Measurements from ENCODE around the gene F8.
"Not testable (repeated sequence)": the region's sequence is repeated elsewhere in the genome, so short reads cannot be mapped to it uniquely, and the experiment has no call there.

F8 gene

DNA sequence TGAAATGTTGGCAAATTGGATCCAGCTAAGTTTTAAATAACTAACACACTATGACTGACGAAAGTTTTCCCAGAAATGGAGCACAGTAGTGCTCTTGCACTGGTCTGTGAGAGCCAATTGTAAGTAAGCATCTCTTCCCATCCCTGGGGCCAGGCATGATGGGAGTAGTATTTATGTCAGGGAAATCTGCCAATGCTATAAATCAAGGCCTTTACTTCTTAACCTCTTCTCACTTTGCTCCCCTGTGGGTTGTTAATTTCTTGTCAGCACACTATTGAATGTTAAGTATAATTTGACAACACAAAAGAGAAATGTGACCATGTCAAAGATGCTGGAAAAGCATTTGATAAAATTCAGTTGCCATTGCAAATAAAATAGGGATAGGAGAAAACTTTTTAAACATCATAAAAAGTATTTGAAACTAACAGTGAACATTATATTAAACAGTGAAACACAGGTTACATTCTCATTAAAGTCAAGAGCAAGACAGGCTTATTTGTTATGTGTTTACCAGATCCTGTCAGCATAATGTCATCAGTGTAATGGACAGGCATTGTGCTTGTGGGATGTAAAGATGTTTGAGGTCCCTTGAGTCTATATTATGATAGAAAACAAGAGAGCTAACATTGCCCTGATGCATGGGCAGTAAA is 131.4 kb downstream of the F8 start:
- no peak for TF ChIP-seq EZH2 (IDR thresholded peaks at IDR 0.05; ENCODE audit: borderline replicate concordance, low read length)
- TF ChIP-seq, protein P1, sequence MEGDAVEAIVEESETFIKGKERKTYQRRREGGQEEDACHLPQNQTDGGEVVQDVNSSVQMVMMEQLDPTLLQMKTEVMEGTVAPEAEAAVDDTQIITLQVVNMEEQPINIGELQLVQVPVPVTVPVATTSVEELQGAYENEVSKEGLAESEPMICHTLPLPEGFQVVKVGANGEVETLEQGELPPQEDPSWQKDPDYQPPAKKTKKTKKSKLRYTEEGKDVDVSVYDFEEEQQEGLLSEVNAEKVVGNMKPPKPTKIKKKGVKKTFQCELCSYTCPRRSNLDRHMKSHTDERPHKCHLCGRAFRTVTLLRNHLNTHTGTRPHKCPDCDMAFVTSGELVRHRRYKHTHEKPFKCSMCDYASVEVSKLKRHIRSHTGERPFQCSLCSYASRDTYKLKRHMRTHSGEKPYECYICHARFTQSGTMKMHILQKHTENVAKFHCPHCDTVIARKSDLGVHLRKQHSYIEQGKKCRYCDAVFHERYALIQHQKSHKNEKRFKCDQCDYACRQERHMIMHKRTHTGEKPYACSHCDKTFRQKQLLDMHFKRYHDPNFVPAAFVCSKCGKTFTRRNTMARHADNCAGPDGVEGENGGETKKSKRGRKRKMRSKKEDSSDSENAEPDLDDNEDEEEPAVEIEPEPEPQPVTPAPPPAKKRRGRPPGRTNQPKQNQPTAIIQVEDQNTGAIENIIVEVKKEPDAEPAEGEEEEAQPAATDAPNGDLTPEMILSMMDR (IDR thresholded peaks at IDR 0.05; ENCODE audit: low read length): no peak
- no peaks in the 10 kb centered on the region for H3K27me3 ChIP-seq (ENCODE audit: insufficient read depth, low read length)
- H3K27ac ChIP-seq (ENCODE audit: low read depth, low read length, poor library complexity, severe bottlenecking): no peak overlapping the region

DNA sequence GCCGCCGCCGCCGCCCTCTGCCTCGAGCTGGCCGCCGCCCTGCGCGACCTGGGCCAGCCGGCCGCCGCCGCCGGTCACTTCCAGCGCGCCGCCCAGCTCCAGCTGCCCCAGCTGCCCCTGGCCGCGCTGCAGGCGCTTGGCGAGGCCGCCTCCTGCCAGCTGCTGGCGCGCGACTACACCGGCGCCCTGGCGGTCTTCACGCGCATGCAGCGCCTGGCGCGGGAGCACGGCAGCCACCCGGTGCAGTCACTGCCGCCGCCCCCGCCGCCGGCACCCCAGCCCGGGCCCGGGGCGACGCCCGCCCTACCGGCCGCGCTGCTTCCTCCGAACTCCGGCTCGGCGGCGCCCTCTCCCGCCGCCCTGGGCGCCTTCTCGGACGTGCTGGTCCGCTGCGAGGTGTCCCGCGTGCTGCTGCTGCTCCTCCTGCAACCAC is 135.7 kb downstream of the F8 start:
- H3K27ac ChIP-seq (ENCODE audit: low read depth, low read length, poor library complexity, severe bottlenecking); H3K9ac ChIP-seq (ENCODE audit: low read length); H4K20me1 ChIP-seq (ENCODE audit: insufficient read depth, low read length); H3K9me3 ChIP-seq (ENCODE audit: low read length); H3K4me2 ChIP-seq (ENCODE audit: low read length); H3K36me3 ChIP-seq (ENCODE audit: insufficient read depth, low read length); H3K79me2 ChIP-seq (ENCODE audit: insufficient read depth, low read length); H2AFZ ChIP-seq (ENCODE audit: low read length); H3K4me3 ChIP-seq (ENCODE audit: low read depth, low read length, poor library complexity, severe bottlenecking); H3K4me1 ChIP-seq (ENCODE audit: insufficient read depth, low read length, severe bottlenecking); H3K27me3 ChIP-seq (ENCODE audit: insufficient read depth, low read length); H3K9me2 ChIP-seq (ENCODE audit: low read depth, low read length); H3F3A ChIP-seq (ENCODE audit: insufficient read depth, low read length): not testable (repeated sequence)

More for the DNA sequence above, 131.4 kb downstream of the F8 start:
- Histone ChIP-seq H3F3A (ENCODE audit: insufficient read depth, low read length) (no peaks in the 10 kb centered on the region), H3K79me2 (ENCODE audit: insufficient read depth, low read length) (no peaks in the 10 kb centered on the region), H3K4me2 (ENCODE audit: low read length) (no peak overlapping the region), H3K9me3 (ENCODE audit: low read length) (no peaks in the 10 kb centered on the region), H2AFZ (ENCODE audit: low read length) (no peak overlapping the region), H3K9ac (ENCODE audit: low read length) (no peak overlapping the region), H3K36me3 (ENCODE audit: insufficient read depth, low read length) (no peaks in the 10 kb centered on the region), H3K4me3 (ENCODE audit: low read depth, low read length, poor library complexity, severe bottlenecking) (no peak overlapping the region), H3K9me2 (ENCODE audit: low read depth, low read length) (no peaks in the 10 kb centered on the region), H3K4me1 (ENCODE audit: insufficient read depth, low read length, severe bottlenecking) (no peaks in the 10 kb centered on the region), H4K20me1 (ENCODE audit: insufficient read depth, low read length) (no peaks in the 10 kb centered on the region)

DNA sequence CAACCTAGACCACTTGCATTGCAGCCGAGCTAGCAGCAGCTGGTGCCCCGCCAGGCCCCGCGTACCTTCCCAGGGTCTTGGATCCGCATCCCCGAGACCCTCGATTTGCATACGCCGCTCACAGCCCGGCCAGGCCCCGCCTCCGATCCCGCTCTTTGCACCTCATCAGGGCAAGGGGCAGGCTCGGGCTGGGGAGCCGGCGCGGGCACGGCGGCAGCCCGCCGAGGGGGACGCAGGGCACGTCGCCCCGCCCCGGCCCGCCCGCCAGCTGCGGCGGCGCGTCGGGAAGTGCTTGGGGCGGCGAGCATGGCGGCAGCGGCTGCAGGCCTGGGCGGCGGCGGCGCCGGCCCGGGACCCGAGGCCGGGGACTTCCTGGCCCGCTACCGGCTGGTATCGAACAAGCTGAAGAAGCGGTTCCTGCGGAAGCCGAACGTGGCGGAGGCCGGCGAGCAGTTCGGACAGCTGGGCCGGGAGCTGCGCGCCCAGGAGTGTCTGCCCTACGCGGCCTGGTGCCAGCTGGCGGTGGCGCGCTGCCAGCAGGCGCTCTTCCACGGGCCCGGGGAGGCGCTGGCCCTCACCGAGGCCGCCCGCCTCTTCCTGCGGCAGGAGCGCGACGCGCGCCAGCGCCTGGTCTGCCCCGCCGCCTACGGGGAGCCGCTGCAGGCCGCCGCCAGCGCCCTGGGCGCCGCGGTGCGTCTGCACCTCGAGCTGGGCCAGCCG is 136.3 kb downstream of the F8 start, which contains the start of gene F8A1:
Gene F8A1 (plus strand): TSS at position 287 of the 720 bp plus-strand sequence. CDS start 20 bp downstream, at position 307.
- H3K27me3 ChIP-seq (ENCODE audit: insufficient read depth, low read length); H3K9ac ChIP-seq (ENCODE audit: low read length); H3K27ac ChIP-seq (ENCODE audit: low read depth, low read length, poor library complexity, severe bottlenecking); H3K9me2 ChIP-seq (ENCODE audit: low read depth, low read length); H3K79me2 ChIP-seq (ENCODE audit: insufficient read depth, low read length); H3K4me1 ChIP-seq (ENCODE audit: insufficient read depth, low read length, severe bottlenecking); H3K9me3 ChIP-seq (ENCODE audit: low read length); H3K4me2 ChIP-seq (ENCODE audit: low read length); H3F3A ChIP-seq (ENCODE audit: insufficient read depth, low read length); H3K36me3 ChIP-seq (ENCODE audit: insufficient read depth, low read length); H4K20me1 ChIP-seq (ENCODE audit: insufficient read depth, low read length); H2AFZ ChIP-seq (ENCODE audit: low read length): not testable (repeated sequence)
- H3K4me3 ChIP-seq (ENCODE audit: low read depth, low read length, poor library complexity, severe bottlenecking): peak within 1 kb of the TSS; percentile 38

- H3F3A ChIP-seq (ENCODE audit: insufficient read depth, low read length); H3K9ac ChIP-seq (ENCODE audit: low read length); H3K79me2 ChIP-seq (ENCODE audit: insufficient read depth, low read length); H3K4me2 ChIP-seq (ENCODE audit: low read length); H3K4me3 ChIP-seq (ENCODE audit: low read depth, low read length, poor library complexity, severe bottlenecking); H3K9me2 ChIP-seq (ENCODE audit: low read depth, low read length); H3K27me3 ChIP-seq (ENCODE audit: insufficient read depth, low read length); H3K4me1 ChIP-seq (ENCODE audit: insufficient read depth, low read length, severe bottlenecking); H3K9me3 ChIP-seq (ENCODE audit: low read length); H2AFZ ChIP-seq (ENCODE audit: low read length); H3K27ac ChIP-seq (ENCODE audit: low read depth, low read length, poor library complexity, severe bottlenecking); H4K20me1 ChIP-seq (ENCODE audit: insufficient read depth, low read length); H3K36me3 ChIP-seq (ENCODE audit: insufficient read depth, low read length): not testable (repeated sequence)
Observed at GRCh38 chrX:154885549-154885948, 137.0 kb downstream of the F8 start.

GRCh38 chrX:154885057-154885456 is 137.5 kb downstream of the F8 start:
- not testable (repeated sequence) for H3K36me3 ChIP-seq (ENCODE audit: insufficient read depth, low read length); H3K27ac ChIP-seq (ENCODE audit: low read depth, low read length, poor library complexity, severe bottlenecking); H3F3A ChIP-seq (ENCODE audit: insufficient read depth, low read length); H3K9me2 ChIP-seq (ENCODE audit: low read depth, low read length); H3K9me3 ChIP-seq (ENCODE audit: low read length); H3K9ac ChIP-seq (ENCODE audit: low read length); H3K79me2 ChIP-seq (ENCODE audit: insufficient read depth, low read length); H3K4me1 ChIP-seq (ENCODE audit: insufficient read depth, low read length, severe bottlenecking); H3K4me2 ChIP-seq (ENCODE audit: low read length); H3K27me3 ChIP-seq (ENCODE audit: insufficient read depth, low read length); H4K20me1 ChIP-seq (ENCODE audit: insufficient read depth, low read length); H3K4me3 ChIP-seq (ENCODE audit: low read depth, low read length, poor library complexity, severe bottlenecking); H2AFZ ChIP-seq (ENCODE audit: low read length)

GRCh38 chrX:154884069-154884468 is 138.5 kb downstream of the F8 start:
- not testable (repeated sequence) for H3K27ac ChIP-seq (ENCODE audit: low read depth, low read length, poor library complexity, severe bottlenecking); H3K4me2 ChIP-seq (ENCODE audit: low read length); H3K9me3 ChIP-seq (ENCODE audit: low read length); H2AFZ ChIP-seq (ENCODE audit: low read length); H3K27me3 ChIP-seq (ENCODE audit: insufficient read depth, low read length); H3K79me2 ChIP-seq (ENCODE audit: insufficient read depth, low read length); H3F3A ChIP-seq (ENCODE audit: insufficient read depth, low read length); H3K4me1 ChIP-seq (ENCODE audit: insufficient read depth, low read length, severe bottlenecking); H3K36me3 ChIP-seq (ENCODE audit: insufficient read depth, low read length); H3K4me3 ChIP-seq (ENCODE audit: low read depth, low read length, poor library complexity, severe bottlenecking); H3K9me2 ChIP-seq (ENCODE audit: low read depth, low read length); H4K20me1 ChIP-seq (ENCODE audit: insufficient read depth, low read length); H3K9ac ChIP-seq (ENCODE audit: low read length)
